ENCODE data around the gene DCDC1.
A peak's percentile ranks its signal among the peaks of the same experiment; 100 is the strongest.

The DCDC1 gene

DNA sequence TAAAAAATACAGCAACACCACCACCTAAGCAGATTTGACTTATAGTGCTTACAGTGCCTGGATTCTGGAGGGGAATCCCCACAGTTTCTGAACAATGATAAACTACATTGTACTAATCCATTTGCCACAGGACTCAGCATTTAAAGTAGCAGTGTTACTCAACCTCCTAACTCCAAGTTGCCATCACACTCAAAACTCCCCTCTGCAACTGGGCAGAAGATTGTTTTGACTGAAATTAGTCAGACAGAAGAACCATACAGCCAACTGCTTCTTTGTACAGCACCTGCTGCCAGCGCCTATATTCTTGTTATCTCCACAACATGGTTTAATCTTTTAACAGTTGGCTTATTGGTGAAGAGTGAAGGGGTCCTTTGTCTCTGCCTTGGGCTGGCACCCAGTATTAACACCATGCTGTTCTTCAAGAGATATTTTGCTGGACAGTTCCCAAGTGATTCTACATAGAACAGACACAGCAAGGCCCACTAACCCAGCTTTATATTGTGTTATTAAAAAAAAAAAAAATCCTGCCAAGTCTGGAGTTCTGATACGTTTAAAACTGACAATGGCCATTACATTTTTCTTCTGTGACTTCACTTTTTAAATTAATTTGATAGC, 273.2 kb downstream of the DCDC1 start:
- no peak for DNase-seq

DNA sequence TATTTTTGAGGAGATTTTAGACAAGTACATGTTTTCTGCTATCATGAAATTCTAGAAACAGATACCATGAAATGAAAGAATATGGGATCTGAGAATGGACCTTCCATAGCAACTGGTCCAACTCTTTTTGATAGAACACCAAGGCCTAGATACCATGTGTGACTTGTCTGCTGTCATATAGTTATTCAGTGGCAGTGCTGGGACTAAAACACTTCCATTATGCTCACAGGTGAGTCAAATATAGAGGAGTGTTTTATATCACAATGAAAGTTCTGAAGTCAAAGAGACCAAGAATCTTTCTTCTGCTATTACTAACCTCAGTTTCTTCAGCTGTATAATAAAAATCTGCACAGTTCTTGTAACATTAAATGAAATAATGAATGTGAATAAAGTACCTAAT, 276.9 kb downstream of the DCDC1 start:
- no peak for DNase-seq

DNA sequence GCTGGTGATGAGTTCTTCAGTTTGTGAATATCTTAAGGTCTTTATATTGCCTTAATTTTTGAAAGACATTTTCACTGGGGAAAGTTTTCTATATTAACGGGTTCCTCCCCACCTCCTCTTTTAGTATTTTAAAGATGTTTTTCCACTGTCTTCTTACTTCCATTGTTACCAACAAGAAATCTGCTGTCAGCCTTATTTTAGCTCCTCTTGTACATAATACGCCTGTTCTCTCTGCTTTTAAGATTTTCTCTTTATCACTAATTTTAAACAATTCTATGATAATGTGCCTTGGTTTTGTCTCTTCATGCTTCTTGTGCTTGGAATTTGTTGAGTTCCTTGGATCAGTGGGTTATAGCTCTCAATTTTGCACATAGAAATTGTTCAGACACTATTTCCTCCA, 280.4 kb downstream of the DCDC1 start:
- peak; percentile 26 for DNase-seq

DNA sequence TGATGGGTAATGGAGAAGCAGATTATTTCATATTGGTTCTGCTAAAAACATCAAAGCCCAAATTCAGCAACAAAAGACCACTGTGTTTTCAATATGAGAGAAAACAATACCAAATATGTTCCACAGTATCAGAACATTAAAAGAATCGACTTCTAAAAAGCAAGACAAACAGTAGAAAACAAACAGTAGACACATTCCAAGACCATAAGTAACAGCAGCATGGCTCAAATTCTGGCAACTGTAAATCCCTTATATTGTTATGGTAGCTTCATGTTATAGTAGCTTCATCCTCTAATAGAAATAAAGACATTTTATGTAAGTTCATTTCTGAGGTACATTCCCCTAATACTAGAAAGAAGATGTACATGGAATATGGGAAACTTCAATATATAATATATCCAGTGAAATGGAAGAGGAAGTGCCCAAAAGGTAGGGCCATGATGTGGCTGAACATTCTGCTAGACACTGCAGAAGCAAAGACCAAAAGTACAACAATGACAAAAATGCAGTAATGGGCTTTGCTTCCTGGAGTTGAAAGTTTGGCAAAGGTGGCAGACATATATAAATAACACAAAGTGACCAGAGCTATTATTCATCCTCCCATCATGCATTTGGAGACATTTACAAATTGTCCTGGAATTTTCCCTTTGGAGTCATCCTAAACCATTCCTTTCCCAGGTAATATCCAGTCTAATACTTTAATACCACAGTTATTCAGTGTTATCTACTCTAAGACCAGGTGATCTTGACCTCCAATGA, 299.9 kb downstream of the DCDC1 start:
- no peak for DNase-seq

DNA sequence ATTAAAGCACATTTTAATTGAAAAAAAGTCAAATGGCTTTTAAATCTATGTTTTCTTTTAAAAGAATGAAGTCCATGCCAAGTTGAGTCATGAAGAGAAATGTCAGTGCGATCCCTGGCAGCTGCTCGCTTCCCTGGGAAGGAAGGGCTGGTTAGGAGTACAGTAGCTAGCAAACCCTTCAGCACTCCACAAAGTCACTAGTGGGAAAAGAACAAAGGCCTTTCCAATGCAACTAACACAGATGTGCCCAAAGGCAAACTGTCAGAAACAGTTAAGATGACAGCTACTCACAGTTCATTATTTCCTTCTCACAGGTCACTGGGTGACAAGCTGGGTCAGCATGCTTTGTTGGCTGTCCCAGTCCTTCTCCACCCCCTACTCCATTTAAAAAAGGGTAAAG, 308.7 kb downstream of the DCDC1 start:
- peak; percentile 98 for DNase-seq

DNA sequence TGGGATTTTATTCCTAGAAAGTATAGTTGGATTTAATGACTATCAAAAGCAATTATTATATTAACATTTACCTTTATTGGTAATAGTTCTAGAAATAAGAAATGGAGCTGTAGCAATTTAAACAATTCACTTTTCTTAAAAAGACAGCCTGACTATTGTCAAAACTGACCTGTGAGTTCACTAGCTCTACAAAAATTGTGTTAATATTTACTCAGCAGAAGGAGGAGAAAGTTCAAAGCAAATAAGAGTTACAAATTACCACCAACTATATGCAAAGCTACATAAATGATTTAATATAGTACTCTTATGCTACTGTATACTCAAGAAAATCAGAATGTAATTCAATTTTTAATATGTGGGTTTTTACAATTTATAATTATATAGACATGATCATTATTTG, 310.0 kb downstream of the DCDC1 start:
- DNase-seq: peak; percentile 85

DNA sequence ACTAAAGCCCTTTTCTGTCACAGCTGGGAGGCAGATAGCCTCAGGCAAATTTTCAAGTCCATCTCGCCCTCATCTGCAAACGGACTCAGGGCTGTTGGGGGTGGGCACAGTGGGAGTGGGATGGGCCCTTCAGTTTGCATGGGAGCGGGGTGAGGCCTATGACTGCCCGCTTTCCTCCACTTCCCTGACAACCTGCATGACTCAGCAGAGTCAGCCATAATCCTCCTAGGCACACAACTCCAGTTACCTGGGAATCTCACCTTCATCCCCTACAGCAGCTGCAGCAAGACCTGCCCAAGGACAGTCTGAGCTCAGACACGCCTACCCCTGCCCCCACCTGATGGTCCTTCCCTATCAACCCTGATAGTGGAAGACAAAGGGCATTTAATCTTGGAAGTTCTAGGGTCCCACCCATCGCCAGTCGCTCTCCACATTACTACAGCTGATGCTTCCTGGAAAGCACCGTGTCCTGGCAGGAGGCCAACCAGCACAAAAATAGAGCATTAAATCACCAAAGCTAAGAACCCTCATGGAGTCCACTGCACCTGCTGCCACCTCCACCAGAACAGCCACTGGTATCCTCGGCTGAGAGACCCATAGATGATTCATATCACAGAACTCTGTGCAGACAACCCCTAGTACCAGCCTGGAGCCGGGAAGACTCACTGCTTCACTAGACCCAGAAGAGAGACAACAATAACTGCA, 319.3 kb downstream of the DCDC1 start:
- peak; percentile 87 for DNase-seq

DNA sequence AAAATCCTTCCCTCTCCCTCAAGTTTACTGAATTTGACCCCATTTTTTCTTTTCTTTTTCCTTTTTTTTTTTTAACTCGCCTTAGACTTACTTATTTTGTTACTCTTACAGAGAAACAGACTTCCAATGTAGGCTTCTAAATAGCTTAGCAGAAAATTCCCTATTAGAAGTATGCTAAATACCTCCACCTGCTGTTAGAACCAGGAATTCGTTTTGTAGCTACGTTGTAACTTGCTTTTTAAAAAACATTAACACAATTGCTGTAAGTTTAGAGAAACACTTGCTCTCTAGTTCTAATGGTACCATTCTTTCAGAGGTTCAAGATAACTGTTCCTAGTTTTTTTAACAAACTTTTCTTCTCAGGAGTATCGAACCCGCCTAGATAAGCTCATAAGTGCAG, 324.2 kb downstream of the DCDC1 start:
- peak; percentile 76 for DNase-seq

DNA sequence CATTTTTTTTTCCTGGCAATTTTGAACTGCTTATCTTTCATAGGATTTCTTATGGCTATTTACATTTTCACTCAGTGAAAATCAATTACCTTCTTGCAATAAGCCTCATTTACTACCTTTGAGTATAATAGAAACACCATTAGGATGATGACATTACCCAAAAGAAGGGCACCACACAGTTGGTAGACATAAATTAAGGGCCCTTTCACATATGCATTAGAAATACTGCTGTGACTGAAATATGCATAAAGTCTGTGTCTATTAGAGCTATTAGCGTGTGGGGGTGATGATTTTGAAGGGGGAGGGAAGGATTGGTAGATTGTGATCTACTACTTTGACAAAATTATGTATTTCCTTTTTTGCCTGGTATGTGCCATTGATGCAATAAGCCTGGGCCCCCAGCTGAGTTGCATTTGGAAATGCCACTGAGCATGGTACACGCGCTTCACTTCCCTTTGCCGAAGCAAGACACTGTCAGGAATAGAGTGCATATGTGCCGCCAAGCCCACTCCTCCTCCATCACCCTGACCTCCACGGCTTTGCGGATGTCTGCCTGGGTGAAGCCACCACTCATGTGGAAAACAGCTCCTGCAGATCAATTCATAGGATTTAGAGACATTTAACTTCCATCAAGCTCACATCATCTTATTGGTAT, 339.3 kb downstream of the DCDC1 start:
- peak; percentile 99 for DNase-seq

DNA sequence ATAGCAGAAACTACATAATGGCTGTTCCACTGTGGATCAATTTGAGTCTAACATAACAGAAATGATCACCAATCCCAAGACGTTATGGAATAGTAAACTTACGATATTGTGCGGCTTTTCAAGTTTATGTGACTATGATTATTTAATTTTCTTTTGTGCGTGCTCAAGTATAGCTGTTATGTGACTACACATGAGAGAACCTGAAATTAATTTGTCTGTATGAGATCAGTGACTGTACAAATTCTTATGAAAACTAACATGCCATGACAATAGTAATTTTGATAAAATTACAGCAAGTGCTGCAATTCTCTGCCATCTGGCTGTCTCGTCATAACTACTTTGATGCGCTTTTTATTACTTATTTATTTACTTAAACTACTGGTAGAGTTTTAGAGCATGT, 343.2 kb downstream of the DCDC1 start:
- DNase-seq: peak; percentile 87

DNA sequence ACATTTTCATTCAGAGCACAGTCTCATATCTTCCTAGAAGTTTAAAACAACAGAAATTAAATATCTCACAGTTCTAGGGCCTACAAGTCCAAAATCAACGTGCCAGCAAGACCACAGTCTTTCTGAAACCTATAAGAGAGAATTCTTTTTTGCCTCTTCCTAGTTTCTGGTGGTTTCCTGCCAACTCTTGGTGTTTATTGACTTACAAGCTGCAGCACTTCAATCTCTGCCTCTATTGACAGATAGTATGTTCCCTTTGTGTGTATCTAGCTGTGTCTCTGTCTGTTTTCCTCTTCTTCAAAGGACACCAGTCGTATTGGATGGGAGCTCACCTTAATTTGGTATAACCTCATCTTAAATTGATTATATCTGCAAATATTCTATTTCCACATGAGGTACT, 347.5 kb downstream of the DCDC1 start:
- DNase-seq: peak; percentile 70

DNA sequence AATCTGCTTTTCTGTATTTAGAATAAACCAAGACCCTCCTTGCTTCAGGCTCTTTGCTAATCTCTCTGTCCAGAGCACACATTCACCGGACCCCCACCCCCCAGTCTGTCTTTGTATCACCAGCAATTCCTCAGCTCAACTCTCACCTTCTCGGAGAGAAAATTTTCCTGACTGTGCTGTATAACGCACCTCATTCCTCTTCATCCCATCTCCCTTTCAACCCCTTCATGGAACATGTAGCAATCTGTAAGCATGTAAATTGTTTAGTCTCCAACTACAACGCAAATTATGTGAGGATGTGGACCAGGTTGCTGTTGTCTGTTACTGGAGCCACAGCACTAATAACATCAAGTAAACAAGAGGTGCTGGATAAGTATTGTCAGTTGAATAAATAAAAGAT, 349.8 kb downstream of the DCDC1 start:
- no peak for DNase-seq

DNA sequence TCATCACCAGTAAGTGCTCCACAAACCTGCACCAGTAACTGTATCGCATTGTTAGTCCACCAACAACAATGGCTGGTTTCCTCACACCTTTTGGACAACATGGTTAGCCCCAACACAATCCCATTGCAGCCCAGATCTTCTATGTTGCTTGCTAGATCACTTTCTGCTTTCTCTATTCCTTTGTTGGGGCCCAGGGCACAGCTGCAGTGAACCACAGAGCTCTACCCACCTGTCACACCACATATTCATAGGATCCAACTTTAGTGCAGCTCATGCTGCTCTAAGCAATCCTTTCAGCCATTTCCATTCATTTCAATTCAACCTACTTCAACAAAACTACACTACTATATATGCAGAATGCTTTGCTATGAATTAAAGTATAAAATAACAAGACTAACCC, 364.3 kb downstream of the DCDC1 start:
- no peak for DNase-seq

DNA sequence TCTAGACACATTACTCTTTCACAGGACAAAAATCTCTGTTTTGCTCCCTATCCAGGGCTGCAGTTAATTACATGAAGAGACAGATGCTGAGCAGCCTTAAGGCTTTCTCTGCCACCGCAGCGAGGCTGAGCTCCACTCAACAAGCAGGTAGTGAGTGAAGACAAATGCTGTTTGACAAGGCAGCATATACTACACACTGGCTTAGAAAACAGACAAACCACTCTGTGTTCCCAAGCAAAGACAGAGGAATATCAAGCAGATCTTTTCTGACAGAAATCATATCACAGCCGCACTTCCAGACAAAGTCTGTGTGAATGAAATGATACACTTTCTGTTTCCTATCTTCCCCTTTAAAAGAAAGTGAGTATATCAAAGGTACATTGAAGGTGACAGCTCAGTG, 368.1 kb downstream of the DCDC1 start:
- peak; percentile 94 for DNase-seq

DNA sequence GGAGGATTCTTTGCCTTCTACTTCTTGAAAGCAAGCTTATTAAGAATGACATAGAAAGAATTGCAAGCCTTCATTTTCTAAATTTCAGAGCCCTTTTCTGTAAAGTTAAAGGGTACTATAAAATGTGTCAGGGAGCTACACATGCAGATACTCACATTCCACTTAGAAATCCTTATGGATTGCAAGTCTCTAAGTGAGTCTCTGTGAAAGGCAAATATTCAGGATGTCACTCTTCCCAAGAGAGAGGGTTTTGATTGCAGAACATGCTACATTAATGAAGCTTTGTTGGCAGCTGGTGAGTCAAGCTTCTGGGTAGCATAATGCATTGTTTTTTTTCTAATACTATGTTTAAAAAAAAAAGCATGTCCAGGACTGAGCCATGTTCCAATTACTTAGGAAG, 369.2 kb downstream of the DCDC1 start:
- peak; percentile 83 for DNase-seq

DNA sequence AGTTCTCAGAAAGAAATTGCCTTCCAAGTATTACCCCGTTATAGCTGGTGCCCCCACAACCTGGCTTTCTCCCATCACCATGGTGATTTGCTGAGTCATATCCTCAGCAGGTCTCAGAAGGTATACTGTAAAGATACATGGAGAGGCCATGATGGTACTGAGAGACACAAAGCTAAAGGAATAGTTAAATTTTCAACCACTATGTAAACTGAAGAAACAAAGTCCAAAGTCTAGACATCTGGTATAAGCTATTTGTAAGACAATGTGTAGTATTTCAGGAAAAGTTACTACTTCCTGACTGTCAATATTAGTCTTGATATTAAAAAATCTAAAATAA, 377.1 kb downstream of the DCDC1 start:
- peak; percentile 85 for DNase-seq

DNA sequence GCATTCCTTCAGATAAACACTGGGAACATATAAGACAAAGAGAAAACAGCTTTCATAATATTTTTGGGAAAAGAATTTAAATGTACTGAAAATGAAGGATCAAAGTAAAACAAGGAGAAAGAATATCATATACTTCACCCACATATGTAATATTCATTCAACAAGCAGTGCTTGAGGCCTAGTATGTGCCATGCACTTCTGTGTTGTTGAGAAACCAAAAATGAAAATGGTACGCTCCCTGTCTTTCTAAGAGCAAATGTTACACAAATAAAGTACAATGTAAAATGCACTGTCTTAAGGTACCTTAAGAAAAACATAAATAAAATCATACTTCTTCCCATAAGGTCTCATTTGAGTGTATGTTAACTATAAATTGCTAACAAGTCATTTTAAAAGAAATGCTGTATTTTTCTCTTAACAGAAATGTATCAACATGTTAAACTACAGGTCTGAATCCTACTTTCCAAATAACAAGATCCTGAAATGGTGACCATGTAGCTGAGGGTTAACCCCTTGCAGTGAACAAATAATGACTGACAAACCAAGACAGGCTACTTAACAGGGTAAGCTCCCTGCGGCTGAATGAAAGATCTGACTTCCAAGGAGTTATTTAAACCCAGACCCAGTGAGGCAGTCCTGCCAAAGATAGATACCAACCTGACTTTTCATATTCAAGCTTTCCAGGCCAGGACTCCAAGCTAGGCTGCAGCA, 377.6 kb downstream of the DCDC1 start:
- peak; percentile 82 for DNase-seq

DNA sequence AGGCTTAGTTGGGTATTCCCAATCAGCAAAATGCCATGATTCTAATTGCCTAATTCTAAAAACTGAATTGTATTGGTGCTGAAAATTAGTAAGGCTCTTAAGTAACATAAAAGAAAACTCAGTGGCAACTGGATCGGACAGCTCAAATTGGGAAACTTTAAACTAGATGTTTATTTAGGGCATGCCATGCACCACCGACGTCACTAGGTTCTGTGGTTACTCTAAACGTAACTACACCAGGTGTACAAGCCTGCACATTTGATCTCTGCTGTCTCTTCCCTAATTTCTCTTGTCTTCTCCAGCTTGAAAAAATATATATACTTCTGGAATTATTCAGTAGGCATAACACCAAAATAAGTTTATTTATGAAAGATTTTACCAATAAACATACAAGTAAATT, 378.2 kb downstream of the DCDC1 start:
- DNase-seq: peak; percentile 53

DNA sequence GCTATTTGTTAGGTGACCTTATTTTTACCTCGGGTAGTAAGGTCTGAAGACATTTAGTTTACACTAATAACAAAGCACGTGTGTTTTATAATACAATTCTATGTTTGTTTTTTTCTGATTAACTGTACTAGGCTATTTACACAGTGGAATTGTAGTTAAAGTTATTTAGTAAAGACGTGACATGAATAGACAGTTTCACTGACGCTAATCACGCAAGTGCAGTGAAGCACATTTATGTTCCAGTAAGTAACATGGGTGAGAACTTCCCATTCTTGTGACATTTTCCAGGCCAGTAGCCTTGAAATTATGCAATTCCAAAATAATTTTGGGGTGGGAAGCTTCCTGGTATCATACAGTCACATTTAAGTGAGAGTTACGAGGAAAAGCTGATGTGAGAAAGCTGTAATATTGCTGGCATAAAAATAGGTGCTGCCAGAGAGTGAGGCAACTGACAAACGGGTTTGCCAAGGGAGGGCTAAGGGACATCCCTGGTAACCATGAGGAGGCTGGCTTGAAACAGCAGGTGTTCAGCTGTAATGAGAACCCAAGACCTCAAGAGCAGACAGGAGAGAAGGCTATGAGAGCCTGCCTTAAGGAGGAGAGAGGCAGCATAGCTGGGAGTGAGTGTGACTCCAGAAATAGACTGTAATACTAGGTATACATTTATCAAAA, 378.8 kb downstream of the DCDC1 start:
- peak; percentile 93 for DNase-seq

DNA sequence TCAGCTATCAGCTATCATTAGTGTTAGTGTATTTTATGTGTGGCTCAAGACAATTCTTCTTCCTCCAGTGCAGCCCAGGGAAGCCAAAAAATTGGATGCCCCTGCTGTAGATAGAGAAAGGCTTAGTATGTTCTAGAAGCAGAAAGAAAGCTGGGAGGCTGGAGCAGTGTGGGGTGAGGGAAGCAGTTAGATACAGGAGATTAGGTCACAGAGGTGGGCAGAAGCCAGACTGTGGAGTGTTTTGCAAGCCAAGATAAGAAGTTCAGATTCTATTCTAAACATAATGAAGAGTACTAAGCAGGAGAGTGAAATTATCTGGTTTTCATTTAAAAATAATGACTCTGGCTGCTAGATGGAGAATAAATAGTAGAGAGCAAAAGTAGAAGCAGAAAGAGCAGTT, 381.7 kb downstream of the DCDC1 start:
- DNase-seq: no peak

DNA sequence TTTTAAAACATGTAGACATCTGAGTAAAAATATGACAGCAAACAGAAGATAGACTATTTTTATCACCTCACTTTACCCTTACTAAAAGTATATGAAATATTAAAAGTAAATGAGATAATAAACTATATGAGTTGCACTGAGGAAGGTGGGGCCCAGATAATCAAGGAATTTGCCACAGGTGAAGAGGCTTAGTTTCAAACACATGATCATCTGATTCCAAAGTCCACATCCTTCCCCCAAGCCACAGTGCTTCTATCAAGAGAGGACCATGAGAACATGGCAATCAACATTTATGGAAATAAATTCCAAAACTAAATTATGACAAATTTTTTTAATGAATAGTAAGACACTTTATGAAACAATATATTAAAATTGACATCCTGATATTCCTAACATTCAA, 384.0 kb downstream of the DCDC1 start:
- peak; percentile 29 for DNase-seq

DNA sequence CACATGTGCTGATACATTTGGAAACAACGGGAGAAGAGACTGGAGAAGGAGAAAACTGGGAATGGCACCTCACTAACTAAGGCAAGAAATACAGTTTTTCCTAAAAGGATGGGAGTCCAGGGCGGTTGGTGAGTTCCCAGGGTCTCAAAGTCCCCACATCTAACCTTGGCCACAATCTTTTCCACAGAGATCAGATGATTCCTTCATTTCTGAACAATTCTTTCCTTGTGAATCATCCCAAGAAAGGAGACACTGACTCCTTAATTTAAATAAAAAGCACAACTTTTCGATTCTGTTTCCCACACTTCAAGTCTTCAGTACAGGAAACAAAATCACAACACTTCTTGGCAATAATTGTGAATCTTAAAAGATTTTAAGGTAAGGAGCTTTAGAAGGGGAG, 384.7 kb downstream of the DCDC1 start:
- DNase-seq: peak; percentile 40

DNA sequence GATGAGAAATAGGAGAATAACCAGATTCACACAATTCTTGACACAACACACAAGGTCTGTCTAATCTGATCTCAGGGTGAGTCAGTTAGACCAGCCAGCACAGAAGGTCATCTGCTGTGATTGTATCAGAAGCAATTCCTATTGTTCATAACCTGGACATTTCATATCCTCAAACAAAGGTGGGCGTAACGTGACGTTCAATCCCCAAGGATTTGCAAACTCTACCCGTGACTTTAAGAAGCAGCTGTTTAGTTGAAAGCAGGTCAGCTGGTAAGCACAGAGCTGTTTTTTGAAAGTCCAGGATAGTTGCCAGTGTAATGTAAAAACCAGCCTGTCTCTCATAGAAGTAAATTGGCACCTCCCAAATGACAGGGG, 385.1 kb downstream of the DCDC1 start:
- DNase-seq: peak; percentile 92
